GM19463 (cell line): ENCODE data around the gene CFAP126.
"Not testable (repeated sequence)": the region's sequence is repeated elsewhere in the genome, so short reads cannot be mapped to it uniquely, and the experiment has no call there.

Experiments
- ATAC-seq: cut with Tn5 transposase; IDR thresholded peaks from one replicate; pipeline ENCODE4 v1.9.1; 2021; ENCODE audit warnings: mild to moderate bottlenecking, moderate library complexity; ENCODE audit not compliant: unreplicated experiment

The CFAP126 gene

DNA sequence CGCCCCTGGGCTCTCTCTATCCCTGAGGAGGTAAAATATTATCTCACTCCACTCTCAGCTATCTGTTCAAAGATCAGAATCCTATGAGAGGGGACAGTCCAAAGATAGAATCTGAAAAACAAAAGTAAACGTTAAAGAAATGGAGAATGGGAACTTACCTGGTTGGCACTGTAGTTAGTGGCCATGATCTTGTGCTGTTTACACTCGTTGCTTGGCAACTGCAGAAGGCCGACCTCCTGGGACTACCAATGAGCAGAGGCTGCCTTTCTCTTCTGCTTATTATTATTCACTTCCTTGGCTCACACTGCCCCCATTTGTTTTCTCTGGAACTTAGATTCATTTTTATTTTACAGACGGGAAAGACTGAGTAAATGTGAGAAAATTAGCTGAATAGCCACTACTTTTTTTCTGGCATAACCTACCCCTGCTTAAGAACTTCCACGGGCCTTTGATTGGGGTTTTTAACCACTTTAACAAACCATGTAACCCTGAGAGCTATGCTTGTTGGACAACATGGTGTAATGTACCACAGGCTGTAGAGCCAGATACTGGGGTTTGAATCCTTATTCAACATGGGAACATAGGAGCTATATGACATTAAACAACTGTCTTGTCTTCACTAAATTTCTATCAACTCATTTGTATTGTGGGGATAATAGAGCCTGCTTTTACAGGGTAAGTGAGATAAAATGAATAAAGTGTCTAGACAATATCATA, at the start of gene CFAP126:
CFAP126 (minus strand) TSS at position 193 of the 717 bp plus-strand sequence; CDS start at position 185, 8 bp downstream.
- peak; percentile 95 for ATAC-seq

- not testable (repeated sequence) for ATAC-seq
These were observed 45.4 kb upstream of the CFAP126 start for GRCh38 chr1:161413050-161413449.

DNA sequence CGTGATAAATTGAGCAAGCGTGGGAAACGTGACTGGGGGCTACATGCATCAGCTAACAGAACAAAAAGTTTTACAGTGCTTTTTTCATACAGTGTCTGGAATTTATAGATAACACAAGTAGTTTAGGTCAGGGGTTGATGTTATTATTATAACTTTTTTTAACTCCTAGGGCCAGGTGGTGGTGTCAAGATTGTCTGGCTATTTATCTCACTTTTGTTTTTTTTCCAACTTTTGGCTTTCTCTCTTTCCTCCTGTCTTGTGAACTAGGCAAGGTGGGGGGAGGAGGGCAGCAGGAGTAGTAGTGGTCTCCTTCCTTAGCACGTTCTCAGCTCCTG, 42.9 kb upstream of the CFAP126 start:
- ATAC-seq, result not testable (repeated sequence)

DNA sequence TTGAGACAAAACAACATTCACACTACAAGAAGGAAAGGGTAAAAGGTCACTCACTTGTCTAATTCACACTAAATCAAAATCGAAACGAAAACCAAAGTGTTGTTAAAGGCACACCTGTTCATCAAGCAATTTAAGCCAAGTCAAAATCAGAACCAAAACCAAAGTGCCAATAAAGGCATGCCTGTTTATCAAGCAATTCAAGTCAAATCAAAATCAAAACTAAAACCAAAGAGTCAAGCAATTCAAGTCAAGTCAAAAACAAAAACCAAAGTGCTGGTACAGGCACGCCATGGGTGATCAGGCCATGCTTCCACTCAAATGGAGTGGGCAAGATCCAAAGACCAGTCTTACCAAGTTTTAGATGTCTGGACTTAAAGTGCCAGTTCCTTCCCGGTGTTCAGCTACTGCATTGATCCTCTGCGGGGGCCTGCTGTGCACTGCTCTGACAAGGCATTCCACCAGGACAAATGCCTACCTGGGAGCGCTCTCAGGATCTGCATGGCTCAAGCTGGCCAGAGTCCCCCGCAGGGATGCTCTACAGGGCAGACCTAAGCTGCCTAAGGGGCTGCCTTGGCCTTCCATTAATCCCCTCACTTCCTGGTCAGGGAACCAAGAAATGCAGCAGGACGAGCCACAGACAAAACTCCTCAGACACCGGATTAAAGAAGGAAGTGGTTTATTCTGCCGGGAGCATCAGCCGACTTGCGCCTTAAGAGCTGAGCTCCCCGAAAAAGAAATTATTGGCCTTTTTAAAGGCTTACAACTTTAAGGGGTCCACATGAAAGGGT, 42.4 kb upstream of the CFAP126 start:
- ATAC-seq, result peak; percentile 65

DNA sequence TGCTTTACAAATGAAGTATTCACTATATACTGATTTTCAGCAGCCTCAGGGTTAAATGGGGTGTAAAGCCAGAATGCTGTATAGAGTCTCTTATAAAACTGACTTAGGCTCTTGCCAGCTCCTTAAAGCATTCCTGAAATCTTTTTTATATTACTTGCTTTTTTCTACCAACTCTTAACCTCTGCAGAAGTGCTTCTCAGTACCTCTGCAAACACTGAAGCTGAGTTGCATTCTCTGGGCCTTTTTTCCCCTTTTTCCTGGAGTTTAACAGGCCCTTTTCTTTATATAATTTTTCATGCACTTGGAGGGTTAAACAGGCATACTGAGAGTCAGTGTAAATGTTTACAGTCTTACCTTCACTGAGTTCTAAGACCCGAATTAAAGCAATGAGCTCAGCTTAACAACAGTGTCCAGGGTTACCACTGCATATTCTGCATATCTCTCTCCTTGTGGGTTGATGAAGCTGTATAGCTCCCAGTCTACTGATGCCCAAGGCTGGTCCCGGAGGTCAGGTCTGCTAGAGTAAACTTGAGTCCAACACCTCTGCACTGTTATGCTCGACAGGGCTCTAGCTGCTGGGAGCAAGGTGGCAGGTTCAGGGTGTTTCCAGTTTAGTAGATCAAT, 40.9 kb upstream of the CFAP126 start:
- no peak for ATAC-seq

DNA sequence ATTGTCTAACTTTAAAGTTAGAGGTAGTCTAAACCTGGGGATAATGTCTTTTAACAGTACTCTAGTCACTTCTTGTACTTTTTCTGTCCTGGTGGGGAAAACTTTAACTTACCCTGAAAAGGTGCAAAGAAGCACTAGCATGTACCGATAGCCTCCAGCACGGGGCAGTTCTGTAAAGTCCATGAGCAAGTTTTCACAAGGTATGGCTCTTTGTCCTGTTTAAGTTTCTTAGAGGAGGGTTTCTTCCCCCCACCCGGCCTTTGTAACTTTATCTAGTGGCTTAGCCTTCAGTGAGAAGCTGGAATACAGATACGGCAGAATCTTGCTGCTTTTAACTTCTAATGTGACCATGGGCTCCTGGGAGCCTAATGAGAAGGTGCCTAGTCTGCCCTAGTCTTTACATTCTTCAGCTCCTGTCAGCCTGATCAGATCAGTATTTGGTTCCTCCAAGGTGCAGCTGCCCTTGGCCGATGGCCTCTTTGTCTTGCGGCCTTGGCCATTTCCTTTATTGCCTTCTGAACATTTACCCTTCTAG, 39.8 kb upstream of the CFAP126 start:
- ATAC-seq, result no peak

GRCh38 chr1:161406551-161406950, 38.9 kb upstream of the CFAP126 start:
- not testable (repeated sequence) for ATAC-seq

GRCh38 chr1:161404051-161404597, 36.4 kb upstream of the CFAP126 start:
- no peak for ATAC-seq

DNA sequence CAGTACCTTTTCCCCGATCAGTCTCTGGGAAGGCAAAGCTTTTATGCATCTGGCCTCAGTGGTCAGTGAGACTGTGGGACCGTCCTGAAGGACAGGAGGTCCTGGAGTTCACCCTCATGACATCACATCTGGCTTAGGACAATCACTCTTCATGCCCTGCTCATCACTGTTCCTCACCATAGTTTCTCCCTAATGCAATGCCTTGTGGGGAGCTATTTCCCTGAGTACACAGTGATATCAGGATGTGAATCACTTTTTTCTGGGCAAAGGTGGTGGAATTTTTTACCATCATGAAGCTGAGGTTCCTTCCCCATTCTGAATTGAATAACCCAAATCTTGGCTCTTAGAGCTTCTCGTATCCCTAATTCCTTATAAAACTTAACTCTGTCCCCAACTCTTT, 34.8 kb upstream of the CFAP126 start:
- ATAC-seq, result no peak

DNA sequence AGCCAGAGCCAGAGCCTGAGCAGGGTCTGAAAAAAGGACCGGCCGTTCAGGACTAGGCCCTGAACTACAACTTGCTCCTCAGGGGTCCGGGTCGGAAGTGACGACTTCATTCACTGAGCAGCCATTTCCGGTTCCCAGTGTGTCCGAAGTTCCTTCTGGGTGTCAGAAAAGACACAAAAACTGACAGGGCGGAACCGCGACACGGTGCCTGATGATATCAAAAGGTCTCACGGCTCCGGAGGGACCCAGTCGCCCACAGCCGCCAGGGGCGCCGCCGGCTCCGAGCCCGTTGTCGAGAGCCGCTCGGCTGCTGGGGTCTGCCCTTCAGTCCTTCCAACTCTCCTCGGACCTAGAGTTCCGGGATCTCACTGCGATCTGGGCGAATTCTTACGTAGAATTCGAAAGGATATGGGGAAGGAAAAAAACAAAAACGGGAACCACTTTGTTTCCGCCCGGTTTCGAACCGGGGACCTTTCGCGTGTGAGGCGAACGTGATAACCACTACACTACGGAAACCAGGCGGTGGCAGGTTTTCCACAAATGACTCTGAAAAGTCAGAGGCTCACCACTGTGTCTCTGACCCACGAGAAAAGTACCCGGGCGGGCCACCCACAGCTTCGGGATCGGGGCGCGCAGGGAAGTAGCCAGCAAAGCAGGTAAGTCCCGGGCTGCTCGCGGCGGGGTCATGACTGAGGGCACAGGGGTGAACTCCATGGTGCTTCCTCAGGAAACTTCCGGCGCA, 31.8 kb upstream of the CFAP126 start:
- ATAC-seq, result peak; percentile 68

DNA sequence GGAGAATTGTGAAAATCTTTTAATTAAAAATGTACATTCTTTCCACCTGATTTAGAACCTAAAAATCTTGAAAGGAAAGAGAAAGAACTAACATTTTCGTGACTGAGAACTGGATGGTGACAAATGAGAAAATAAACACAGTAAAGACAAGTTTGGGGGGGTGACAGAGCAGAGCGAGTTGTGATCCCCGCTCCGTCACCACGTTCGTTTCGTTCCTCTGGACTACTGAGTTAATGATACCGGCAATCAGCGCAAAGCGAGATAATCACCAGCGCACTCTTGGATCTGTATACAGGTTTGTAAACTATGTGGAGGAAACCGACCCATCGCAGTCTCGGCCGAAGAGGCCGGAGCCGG, 31.2 kb upstream of the CFAP126 start:
- no peak for ATAC-seq

DNA sequence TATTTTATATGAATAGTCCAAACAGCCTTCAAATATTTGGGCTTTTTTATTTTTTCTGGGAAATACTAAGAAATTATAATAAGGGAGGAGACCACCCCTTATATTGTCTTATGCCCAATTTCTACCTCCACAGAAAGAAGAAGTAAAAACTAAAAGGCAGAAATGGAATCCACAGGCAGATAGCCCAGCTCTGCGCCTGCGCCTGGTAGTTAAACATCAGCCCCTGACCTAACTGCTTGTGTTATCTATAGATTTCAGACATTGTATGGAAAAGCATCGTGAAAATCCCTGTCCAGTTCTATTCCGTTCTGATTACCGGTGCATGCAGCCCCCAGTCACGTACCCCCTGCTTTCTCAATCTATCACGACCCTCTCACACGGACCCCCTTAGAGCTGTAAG, 29.4 kb upstream of the CFAP126 start:
- not testable (repeated sequence) for ATAC-seq

GRCh38 chr1:161393151-161393550, 25.5 kb upstream of the CFAP126 start:
- ATAC-seq, result no peak

DNA sequence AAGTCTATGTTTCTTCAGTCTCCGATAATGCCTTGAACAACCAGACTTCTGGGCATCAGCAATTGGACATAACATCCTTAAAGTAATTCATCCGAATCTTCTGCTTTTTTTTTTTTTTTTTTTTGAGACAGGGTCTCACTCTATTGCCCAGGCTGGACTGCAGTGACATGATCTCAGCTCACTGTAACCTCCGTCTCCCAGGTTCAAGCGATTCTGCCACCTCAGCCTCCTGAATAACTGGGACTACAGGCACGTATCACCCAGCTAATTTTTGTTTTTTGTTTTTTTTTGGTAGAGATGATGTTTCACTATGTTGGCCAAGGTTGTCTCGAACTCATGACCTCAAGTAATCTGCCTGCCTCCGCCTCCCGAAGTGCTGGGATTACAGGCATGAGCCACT, 23.9 kb upstream of the CFAP126 start:
- no peak for ATAC-seq

- ATAC-seq, result not testable (repeated sequence)
These were observed 23.5 kb upstream of the CFAP126 start for GRCh38 chr1:161391136-161391535.

DNA sequence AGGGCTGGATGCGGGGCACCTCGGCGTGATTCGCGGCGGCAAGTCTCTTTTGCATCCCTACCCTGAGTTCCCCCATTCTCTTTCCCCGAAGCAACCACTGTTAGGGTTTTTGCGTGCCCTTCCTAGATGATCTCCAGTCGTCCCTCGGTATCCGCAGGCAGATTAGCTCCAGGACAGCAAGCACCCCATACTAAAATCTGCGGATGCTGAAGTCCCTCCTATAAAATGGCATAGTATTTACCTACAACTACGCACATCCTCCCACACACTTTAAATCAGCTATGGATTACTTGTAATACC, 22.8 kb upstream of the CFAP126 start:
- no peak for ATAC-seq

- peak; percentile 81 for ATAC-seq
These were observed 22.2 kb upstream of the CFAP126 start for GRCh38 chr1:161389691-161390558.

DNA sequence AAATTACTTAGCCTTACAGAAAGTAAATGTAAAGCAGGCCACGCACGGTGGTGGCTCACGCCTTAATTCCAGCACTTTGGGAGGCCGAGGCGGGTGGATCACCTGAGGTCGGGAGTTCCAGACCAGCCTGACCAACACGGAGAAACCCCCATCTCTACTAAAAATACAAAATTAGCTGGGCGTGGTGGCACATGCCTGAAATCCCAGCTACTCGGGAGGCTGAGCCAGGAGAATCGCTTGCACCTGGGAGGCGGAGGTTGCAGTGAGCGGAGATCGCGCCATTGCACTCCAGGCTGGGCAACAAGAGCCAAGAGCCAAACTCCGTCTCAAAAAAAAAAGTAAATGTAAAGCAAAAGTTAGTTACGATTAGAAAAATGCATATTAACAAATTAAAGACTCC, 21.5 kb upstream of the CFAP126 start:
- not testable (repeated sequence) for ATAC-seq

DNA sequence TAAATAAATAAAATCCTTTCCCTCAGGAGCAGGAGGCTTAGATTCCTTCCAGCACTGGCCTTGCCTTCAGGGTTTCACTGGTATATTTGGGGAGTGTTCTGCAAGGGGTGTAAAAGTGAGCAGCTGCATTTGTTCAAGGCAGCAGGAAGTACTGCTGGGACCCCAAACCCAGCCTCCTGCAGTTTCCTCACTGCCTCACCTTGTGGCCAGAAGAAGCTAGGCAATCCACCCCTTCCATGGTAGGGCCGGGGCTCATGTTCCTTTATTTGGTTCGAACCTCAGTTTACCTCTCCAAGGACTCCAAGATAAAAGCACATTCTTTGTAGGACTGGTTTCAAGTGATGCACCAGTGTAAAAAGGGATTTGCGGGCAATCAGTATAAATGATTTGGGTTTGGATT, 21.0 kb upstream of the CFAP126 start:
- no peak for ATAC-seq
